ENCODE results near the gene STON2. TPM values are rescaled to one million over a fixed set of nuclear protein-coding genes. Genes with fewer than 3 reads are reported as not detected.
A peak's percentile ranks its signal among the peaks of the same experiment; 100 is the strongest.

STON2 gene
- 60.4 to 63.5 TPM (median 63.0 TPM) in 3 replicates for total RNA-seq

DNA sequence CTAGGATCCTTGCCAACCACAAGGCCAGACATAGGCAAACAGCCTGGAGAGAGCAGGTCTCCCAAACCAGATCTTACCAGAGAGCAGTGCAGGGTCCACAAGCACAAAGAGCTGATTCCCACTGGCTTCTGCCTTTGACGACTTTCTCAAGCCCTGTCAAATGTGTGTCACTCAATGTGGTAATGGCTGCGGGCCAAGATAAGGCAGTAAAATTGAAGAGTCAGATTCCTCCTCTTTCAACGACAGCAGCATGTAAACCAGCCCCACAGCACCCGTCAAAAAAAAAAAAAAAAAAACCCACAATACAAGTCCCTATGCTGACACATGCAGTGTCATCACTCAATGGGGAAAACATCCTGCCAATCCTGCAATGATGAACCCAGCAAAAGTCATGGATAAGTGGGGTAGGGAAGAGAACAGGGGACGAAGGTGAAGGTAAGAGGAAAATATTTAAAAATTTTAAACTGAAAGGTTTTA, at the start of gene STON2:
Gene STON2, minus strand, starts transcription at position 123 of the 477 bp plus-strand sequence. CDS start 1,942 bp downstream, outside the sequence.
- H3K27me3 Mint-ChIP-seq (ENCODE audit: low read depth): no peaks in the 10 kb centered on the region
- no peak for DNase-seq (ENCODE audit: low spot score in 2 of 2, unreplicated experiment in 2 of 2)
- H3K9me3 Mint-ChIP-seq: peaks cover 6% of the 10 kb centered on the region
- TF ChIP-seq, protein P1, sequence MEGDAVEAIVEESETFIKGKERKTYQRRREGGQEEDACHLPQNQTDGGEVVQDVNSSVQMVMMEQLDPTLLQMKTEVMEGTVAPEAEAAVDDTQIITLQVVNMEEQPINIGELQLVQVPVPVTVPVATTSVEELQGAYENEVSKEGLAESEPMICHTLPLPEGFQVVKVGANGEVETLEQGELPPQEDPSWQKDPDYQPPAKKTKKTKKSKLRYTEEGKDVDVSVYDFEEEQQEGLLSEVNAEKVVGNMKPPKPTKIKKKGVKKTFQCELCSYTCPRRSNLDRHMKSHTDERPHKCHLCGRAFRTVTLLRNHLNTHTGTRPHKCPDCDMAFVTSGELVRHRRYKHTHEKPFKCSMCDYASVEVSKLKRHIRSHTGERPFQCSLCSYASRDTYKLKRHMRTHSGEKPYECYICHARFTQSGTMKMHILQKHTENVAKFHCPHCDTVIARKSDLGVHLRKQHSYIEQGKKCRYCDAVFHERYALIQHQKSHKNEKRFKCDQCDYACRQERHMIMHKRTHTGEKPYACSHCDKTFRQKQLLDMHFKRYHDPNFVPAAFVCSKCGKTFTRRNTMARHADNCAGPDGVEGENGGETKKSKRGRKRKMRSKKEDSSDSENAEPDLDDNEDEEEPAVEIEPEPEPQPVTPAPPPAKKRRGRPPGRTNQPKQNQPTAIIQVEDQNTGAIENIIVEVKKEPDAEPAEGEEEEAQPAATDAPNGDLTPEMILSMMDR (IDR thresholded peaks at IDR 0.05; ENCODE audit: unreplicated experiment): no peak
- no peak within 1 kb of the TSS for H3K4me3 Mint-ChIP-seq
- H3K4me1 Mint-ChIP-seq: peaks cover 30% of the 10 kb centered on the region
- peaks cover 2% of the 10 kb centered on the region for H3K36me3 Mint-ChIP-seq
- H3K27ac Mint-ChIP-seq: peak within 1 kb of the TSS; percentile 80

GRCh38 chr14:81449576-81449975, 49.5 kb upstream of the STON2 start:
- peaks cover 26% of the 10 kb centered on the region for H3K4me1 Mint-ChIP-seq
- no peaks in the 10 kb centered on the region for H3K36me3 Mint-ChIP-seq
- H3K27me3 Mint-ChIP-seq (ENCODE audit: low read depth): no peaks in the 10 kb centered on the region
- no peak for DNase-seq (ENCODE audit: low spot score in 2 of 2, unreplicated experiment in 2 of 2)
- TF ChIP-seq, protein P1 (IDR thresholded peaks at IDR 0.05; ENCODE audit: unreplicated experiment): no peak
- no peak overlapping the region for H3K27ac Mint-ChIP-seq
- no peak overlapping the region for H3K4me3 Mint-ChIP-seq
- H3K9me3 Mint-ChIP-seq: peaks cover 2% of the 10 kb centered on the region

- TF ChIP-seq, protein P1 (IDR thresholded peaks at IDR 0.05; ENCODE audit: unreplicated experiment): no peak
- Mint-ChIP-seq H3K4me1 (peaks cover 26% of the 10 kb centered on the region), H3K27ac (no peak overlapping the region), H3K27me3 (ENCODE audit: low read depth) (no peaks in the 10 kb centered on the region), H3K4me3 (no peak overlapping the region), H3K9me3 (peaks cover 6% of the 10 kb centered on the region), H3K36me3 (no peaks in the 10 kb centered on the region)
- no peak for DNase-seq (ENCODE audit: low spot score in 2 of 2, unreplicated experiment in 2 of 2)
Measured at GRCh38 chr14:81449114-81449513, 49.0 kb upstream of the STON2 start.

DNA sequence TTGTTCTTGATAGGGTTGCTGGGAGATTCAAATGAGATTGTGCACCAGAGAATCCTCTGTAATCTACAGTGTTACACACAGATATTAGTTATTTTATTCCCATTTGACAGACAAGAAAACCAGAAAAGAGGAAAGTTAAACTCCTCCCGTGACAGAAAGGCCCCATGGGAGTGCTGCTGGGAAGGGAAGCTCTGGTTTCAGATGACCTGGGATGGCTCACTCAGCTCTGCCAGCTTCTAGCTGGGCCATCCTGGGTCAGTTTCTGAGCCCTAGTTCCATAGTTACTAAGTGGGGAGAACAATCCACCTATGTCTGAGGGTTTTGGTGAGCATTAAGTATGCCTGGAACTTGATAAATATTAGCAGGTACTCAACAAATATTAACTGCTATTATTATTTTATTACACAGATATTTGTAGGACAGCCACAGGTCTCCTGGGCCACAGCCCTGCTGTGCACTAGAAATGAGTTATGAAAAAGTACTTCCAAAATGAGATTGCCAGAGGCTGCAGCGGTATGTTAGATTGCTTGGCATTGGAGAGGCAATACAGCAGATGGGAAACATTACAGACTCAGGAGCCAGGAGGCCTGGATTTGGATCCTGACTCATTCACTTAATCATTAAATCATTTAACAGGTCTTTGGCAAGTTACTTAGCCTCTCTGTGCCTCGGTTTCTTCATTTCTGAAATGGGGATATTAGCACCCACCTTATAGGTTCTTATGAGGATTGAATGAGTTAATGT, 47.1 kb upstream of the STON2 start:
- H3K27ac Mint-ChIP-seq: no peak overlapping the region
- TF ChIP-seq, protein P1 (IDR thresholded peaks at IDR 0.05; ENCODE audit: unreplicated experiment): no peak
- H3K9me3 Mint-ChIP-seq: peaks cover 11% of the 10 kb centered on the region
- H3K4me1 Mint-ChIP-seq: peaks cover 26% of the 10 kb centered on the region
- no peak overlapping the region for H3K4me3 Mint-ChIP-seq
- no peak for DNase-seq (ENCODE audit: low spot score in 2 of 2, unreplicated experiment in 2 of 2)
- H3K36me3 Mint-ChIP-seq: no peaks in the 10 kb centered on the region
- peaks cover under 1% of the 10 kb centered on the region for H3K27me3 Mint-ChIP-seq (ENCODE audit: low read depth)

DNA sequence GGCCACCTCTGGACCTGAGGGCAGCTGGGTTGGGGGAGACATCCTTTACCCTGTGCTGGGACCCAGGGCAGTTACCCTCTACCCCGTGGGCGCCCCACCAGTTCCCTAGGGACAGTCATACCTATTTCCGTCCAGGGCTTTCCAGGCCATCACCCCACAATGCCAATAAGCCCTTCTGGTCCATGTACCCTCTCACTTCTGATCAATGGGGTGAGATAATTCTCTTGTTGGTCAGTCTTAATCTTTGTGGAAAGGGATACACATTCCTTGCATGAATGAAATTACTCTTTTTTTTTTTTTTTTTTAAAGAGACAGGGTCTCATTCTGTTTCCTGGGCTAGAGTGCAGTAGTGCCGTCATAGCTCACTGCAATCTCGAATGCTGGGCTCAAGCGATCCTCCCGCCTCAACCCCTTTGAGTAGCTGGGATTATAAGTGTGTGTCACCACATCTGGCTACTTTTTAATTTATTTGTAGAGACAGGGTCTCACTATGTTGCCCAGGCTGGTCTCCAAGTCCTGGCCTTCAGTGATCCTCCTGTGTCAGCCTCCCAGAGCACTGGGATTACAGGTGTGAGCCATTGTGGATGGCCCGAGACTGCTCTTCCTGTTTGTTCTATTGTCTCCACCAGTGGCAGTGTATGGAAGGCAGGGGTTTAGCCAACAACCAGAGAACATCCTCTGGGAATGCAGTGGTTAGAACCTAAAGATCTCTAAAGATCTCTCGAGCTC, 46.3 kb upstream of the STON2 start:
- Mint-ChIP-seq H3K36me3 (no peaks in the 10 kb centered on the region), H3K4me1 (peaks cover 26% of the 10 kb centered on the region), H3K9me3 (peaks cover 11% of the 10 kb centered on the region), H3K27me3 (ENCODE audit: low read depth) (peaks cover 5% of the 10 kb centered on the region), H3K27ac (no peak overlapping the region), H3K4me3 (no peak overlapping the region)
- TF ChIP-seq, protein P1 (IDR thresholded peaks at IDR 0.05; ENCODE audit: unreplicated experiment): no peak
- no peak for DNase-seq (ENCODE audit: low spot score in 2 of 2, unreplicated experiment in 2 of 2)
